Loucy (cell line): Measurements from ENCODE around the gene FARS2.

Experiments
- H2AFZ ChIP-seq: fragments of 200-600 bp; sonication (generic); 2 replicates; pipeline ENCODE4 v1.6.0; 2016; ENCODE audit warnings: antibody characterized with exemption, mild to moderate bottlenecking, low read length, moderate library complexity
- H3F3A ChIP-seq: fragments of 200-600 bp; 2 replicates; pipeline ENCODE4 v1.6.0; 2016; ENCODE audit warnings: antibody characterized with exemption, low read depth, mild to moderate bottlenecking
- H3K27me3 ChIP-seq: fragments of 200-600 bp; sonication (generic); 2 replicates; pipeline ENCODE4 v1.6.1; 2014; ENCODE audit warnings: low read length, mild to moderate bottlenecking; ENCODE audit not compliant: insufficient read depth, poor library complexity, severe bottlenecking
- H3K36me3 ChIP-seq: fragments of 200-600 bp; sonication (generic); 2 replicates; pipeline ENCODE4 v1.6.1; 2016; ENCODE audit warnings: low read length; ENCODE audit not compliant: insufficient read depth
- H3K4me1 ChIP-seq: fragments of 200-600 bp; sonication (generic); 2 replicates; pipeline ENCODE4 v1.5.1; 2014; ENCODE audit warnings: low read length, mild to moderate bottlenecking; ENCODE audit not compliant: insufficient read depth, poor library complexity, severe bottlenecking
- H3K4me2 ChIP-seq: fragments of 200-600 bp; sonication (generic); 2 replicates; pipeline ENCODE4 v1.6.0; 2014; ENCODE audit warnings: antibody characterized with exemption, low read length, low read depth, mild to moderate bottlenecking; ENCODE audit not compliant: poor library complexity, severe bottlenecking
- H3K4me3 ChIP-seq: fragments of 200-600 bp; sonication (generic); 2 replicates; pipeline ENCODE4 v1.5.1; 2014; ENCODE audit warnings: low read length, mild to moderate bottlenecking, mixed read lengths; ENCODE audit not compliant: poor library complexity, severe bottlenecking
- H3K79me2 ChIP-seq: fragments of 200-600 bp; sonication (generic); 2 replicates; pipeline ENCODE4 v1.6.1; 2014; ENCODE audit warnings: low read length; ENCODE audit not compliant: insufficient read depth
- H3K9ac ChIP-seq: fragments of 200-600 bp; sonication (generic); 2 replicates; pipeline ENCODE4 v1.6.0; 2014; ENCODE audit warnings: mild to moderate bottlenecking, low read depth, low read length, moderate library complexity; ENCODE audit not compliant: poor library complexity, severe bottlenecking
- H3K9me2 ChIP-seq: fragments of 200-600 bp; sonication (generic); replicated peaks from 2 replicates; pipeline ENCODE4 v1.6.1; 2016; ENCODE audit warnings: low read depth, low read length, mixed read lengths
- H3K9me3 ChIP-seq: fragments of 200-600 bp; sonication (generic); 2 replicates; pipeline ENCODE4 v1.6.1; 2014; ENCODE audit warnings: mild to moderate bottlenecking, antibody characterized with exemption, low read length, low read depth; ENCODE audit not compliant: insufficient read depth
- H4K20me1 ChIP-seq: fragments of 200-600 bp; sonication (generic); 2 replicates; pipeline ENCODE4 v1.6.0; 2014; ENCODE audit warnings: antibody characterized with exemption, low read length, mild to moderate bottlenecking; ENCODE audit not compliant: insufficient read depth, poor library complexity, severe bottlenecking
- EZH2phosphoT487 ChIP-seq: fragments of 200-600 bp; IDR thresholded peaks from 2 replicates; pipeline ENCODE4 v1.6.1; 2018; ENCODE audit warnings: antibody characterized with exemption, mild to moderate bottlenecking, moderate library complexity, borderline replicate concordance
- TF ChIP-seq, protein P1 (sequence below): fragments of 200-600 bp; sonication (generic); conservative IDR thresholded peaks from 2 replicates; pipeline ENCODE4 v1.5.1; 2014; ENCODE audit warnings: mild to moderate bottlenecking, antibody characterized with exemption, low read length

Gene FARS2

DNA sequence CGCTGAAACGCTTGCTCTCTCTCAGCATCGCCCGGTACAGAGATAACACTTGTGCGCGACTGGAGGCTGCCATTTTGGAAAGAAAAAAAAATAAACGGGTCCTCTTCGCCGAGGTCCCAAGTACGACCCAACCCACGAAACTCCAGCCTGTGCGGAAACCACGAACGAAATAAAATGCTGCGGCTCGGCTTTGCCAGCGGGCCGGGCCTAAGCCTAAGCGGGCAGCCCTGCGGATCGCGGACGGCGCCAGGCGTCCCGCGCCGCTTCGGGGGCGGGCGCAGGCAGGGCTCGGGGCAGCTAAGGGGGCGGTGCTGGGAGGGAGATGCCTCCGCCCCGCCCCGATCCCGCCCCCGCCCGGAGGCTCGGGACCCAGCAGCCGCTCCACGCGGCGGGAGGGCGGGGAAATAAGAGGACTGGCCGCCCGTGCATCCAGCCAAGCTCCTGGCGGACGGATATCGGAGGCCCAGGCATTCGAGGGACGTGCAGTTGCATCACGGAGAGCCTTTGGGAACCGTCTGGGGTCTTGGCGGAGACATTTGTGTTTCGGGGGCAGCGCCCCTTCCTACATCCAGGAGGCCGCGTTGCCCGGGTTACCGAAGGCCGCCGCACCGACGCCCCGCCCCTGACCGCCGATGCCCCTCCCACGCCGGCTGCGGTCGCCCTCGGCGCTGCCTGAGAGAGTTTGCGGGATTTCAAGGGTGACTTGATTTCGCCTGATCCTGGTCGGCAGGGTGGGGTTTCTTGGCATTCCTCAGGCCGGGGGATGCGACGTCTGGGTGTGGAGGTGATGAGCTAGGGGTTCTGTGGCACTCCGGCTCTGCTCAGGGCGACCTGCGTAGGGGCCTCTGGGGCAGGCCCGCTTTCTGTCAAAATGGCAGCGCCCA lies at the start of gene FARS2, which contains the start of gene LYRM4:
Gene FARS2, plus strand, starts transcription at position 853 of the 884 bp plus-strand sequence.
Gene LYRM4, minus strand, starts transcription at position 290 of the 884 bp plus-strand sequence. Its CDS starts 217 bp downstream, at position 73.
- Histone ChIP-seq H3K36me3 (no peaks in the 10 kb centered on the region), H3K4me3 (peak within 1 kb of the TSS; percentile 86), H3K9ac (peak within 1 kb of the TSS; percentile 73), H4K20me1 (no peaks in the 10 kb centered on the region), H3K9me2 (no peaks in the 10 kb centered on the region; the same call in 1 of the 2 replicates), H3K4me2 (peak within 1 kb of the TSS; percentile 91), H3F3A (no peaks in the 10 kb centered on the region), H3K27me3 (no peaks in the 10 kb centered on the region), H3K9me3 (no peaks in the 10 kb centered on the region), H3K4me1 (peaks cover 18% of the 10 kb centered on the region), H3K79me2 (peaks cover 54% of the 10 kb centered on the region), H2AFZ (peak within 1 kb of the TSS; percentile 97)
- TF ChIP-seq, protein P1, sequence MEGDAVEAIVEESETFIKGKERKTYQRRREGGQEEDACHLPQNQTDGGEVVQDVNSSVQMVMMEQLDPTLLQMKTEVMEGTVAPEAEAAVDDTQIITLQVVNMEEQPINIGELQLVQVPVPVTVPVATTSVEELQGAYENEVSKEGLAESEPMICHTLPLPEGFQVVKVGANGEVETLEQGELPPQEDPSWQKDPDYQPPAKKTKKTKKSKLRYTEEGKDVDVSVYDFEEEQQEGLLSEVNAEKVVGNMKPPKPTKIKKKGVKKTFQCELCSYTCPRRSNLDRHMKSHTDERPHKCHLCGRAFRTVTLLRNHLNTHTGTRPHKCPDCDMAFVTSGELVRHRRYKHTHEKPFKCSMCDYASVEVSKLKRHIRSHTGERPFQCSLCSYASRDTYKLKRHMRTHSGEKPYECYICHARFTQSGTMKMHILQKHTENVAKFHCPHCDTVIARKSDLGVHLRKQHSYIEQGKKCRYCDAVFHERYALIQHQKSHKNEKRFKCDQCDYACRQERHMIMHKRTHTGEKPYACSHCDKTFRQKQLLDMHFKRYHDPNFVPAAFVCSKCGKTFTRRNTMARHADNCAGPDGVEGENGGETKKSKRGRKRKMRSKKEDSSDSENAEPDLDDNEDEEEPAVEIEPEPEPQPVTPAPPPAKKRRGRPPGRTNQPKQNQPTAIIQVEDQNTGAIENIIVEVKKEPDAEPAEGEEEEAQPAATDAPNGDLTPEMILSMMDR = no peak
- TF ChIP-seq EZH2phosphoT487 = no peak

DNA sequence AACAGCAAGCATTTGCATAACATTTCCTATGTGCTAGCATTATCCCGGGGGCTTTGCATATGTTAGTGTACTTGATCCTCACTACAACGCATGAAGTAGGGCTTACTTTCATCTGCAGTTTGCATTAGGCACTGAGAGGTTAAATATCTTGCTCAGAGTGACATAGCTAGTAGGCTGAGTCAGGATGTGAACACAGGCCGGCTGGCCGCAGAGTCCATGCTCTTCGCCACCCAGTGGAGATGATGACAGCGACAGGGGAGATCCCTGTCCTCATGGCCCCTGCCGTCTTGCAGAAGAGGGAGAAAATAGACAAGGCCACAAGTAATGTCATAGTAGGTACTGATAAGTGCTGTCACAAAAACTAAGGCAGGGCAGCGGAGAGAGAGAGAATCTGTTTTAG lies 47.5 kb upstream of the FARS2 start:
- Histone ChIP-seq H3K36me3 (peaks cover 14% of the 10 kb centered on the region; the same call in 1 of the 2 replicates), H3K79me2 (no peaks in the 10 kb centered on the region), H3K4me1 (peaks cover 8% of the 10 kb centered on the region), H3K9me3 (no peaks in the 10 kb centered on the region), H3K9me2 (no peaks in the 10 kb centered on the region), H3K9ac (no peak overlapping the region), H3K4me3 (no peak overlapping the region), H3F3A (no peaks in the 10 kb centered on the region), H3K4me2 (no peak overlapping the region), H2AFZ (no peak overlapping the region), H4K20me1 (no peaks in the 10 kb centered on the region), H3K27me3 (no peaks in the 10 kb centered on the region)
- TF ChIP-seq EZH2phosphoT487 = no peak
- TF ChIP-seq, protein P1 = no peak

DNA sequence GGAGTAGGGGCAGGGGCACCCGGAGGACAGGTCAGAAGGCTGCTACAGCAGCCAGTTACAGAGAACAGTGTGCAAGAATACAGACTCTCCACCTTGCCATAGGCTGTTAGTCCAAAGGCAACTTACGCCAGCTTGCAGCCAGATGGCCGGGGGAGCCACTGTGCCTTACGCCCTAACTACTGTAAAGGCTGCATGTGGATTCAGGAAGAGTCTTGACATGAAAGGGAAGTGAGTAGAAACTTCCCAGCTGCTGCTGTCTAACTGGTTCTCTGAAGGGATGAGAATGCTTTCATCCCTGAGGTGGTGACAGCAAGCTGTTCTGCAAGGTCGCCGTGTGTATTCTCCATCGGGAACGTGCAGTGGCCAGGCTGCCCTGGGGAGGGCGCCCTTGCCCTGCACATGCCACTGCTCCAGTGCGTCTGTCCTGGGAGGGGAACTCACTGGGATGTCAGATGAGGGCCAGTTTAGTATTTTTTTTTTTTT lies 46.7 kb upstream of the FARS2 start:
- Histone ChIP-seq H3K79me2 (no peaks in the 10 kb centered on the region), H3K9ac (no peak overlapping the region), H3K9me3 (no peaks in the 10 kb centered on the region), H3K4me1 (peaks cover 8% of the 10 kb centered on the region), H3K4me3 (no peak overlapping the region), H3K36me3 (peaks cover 14% of the 10 kb centered on the region; the same call in 1 of the 2 replicates), H3K9me2 (no peaks in the 10 kb centered on the region), H3F3A (no peaks in the 10 kb centered on the region), H2AFZ (no peak overlapping the region), H3K27me3 (no peaks in the 10 kb centered on the region), H3K4me2 (no peak overlapping the region), H4K20me1 (no peaks in the 10 kb centered on the region)
- TF ChIP-seq, protein P1 = peak; percentile 81
- no peak for TF ChIP-seq EZH2phosphoT487
